Common myeloid progenitor, CD34-positive (primary cell): ENCODE data around the gene NHERF2.

Experiments used
- CTCF ChIA-PET: fragments of 350-600 bp; sonication (Branson Sonifier 250); formaldehyde crosslinking; loops from one replicate; lab custom pipeline; 2021; ENCODE audit warnings: antibody characterized with exemption; lab: Charles Lee
- POLR2A ChIA-PET: fragments of 350-600 bp; sonication (Branson Sonifier 250); formaldehyde crosslinking; loops from one replicate; lab custom pipeline; 2021; ENCODE audit warnings: antibody characterized with exemption; lab: Charles Lee
- DNase-seq, 3 donors: peaks; one replicate each; pipeline versions ENCODE4 v3.0.0 to v3.0.0-alpha.2; 2013
- H3K27ac ChIP-seq, 2 experiments: 1 replicate in 1 of 2; 2 replicates in 1 of 2; pipeline ENCODE4 v1.7.0; 2013; ENCODE audit warnings: inconsistent platforms in 2 of 2, low read length in 2 of 2, mild to moderate bottlenecking in 2 of 2, low read depth in 1 of 2, moderate library complexity in 1 of 2; ENCODE audit not compliant: severe bottlenecking in 2 of 2, insufficient read depth in 1 of 2, poor library complexity in 1 of 2
- H3K27me3 ChIP-seq, 5 experiments: replicated peaks in 2 of 5; 1 replicate in 3 of 5; 2 replicates in 2 of 5; pipeline versions ENCODE4 v1.6.1 to v1.7.0; 2013; ENCODE audit warnings: low read length in 4 of 5, mild to moderate bottlenecking in 2 of 5, moderate library complexity in 2 of 5, inconsistent platforms in 1 of 5; ENCODE audit not compliant: insufficient read depth in 5 of 5, control insufficient read depth in 4 of 5
- H3K36me3 ChIP-seq, 4 experiments: 1 replicate in 2 of 4; 2 replicates in 2 of 4; pipeline versions ENCODE4 v1.6.1 to v1.7.0; 2013; ENCODE audit warnings: low read length in 3 of 4, control low read depth in 1 of 4, mild to moderate bottlenecking in 1 of 4; ENCODE audit not compliant: control insufficient read depth in 4 of 4, insufficient read depth in 4 of 4
- H3K4me1 ChIP-seq, 4 experiments: 1 replicate in 3 of 4; 2 replicates in 1 of 4; pipeline versions ENCODE4 v1.6.1 to v1.7.1; 2013; ENCODE audit warnings: low read length in 3 of 4, mild to moderate bottlenecking in 3 of 4, control low read depth in 1 of 4, inconsistent platforms in 1 of 4, moderate library complexity in 1 of 4; ENCODE audit not compliant: control insufficient read depth in 4 of 4, insufficient read depth in 4 of 4; ENCODE audit errors: control extremely low read depth in 1 of 4
- H3K4me3 ChIP-seq, 7 experiments: 1 replicate in 4 of 7; 2 replicates in 3 of 7; pipeline versions ENCODE4 v1.5.1 to v1.7.0; 2013; ENCODE audit warnings: mild to moderate bottlenecking in 7 of 7, low read length in 6 of 7, moderate library complexity in 6 of 7, inconsistent platforms in 2 of 7, low read depth in 2 of 7, control low read depth in 1 of 7; ENCODE audit not compliant: insufficient read depth in 4 of 7, control insufficient read depth in 1 of 7; ENCODE audit errors: extremely low read depth in 1 of 7
- H3K9me3 ChIP-seq, 5 experiments: 1 replicate in 4 of 5; 2 replicates in 1 of 5; pipeline versions ENCODE4 v1.6.1 to v1.7.1; 2013; ENCODE audit warnings: low read length in 4 of 5, mild to moderate bottlenecking in 2 of 5, inconsistent platforms in 1 of 5, low read depth in 1 of 5, moderate library complexity in 1 of 5; ENCODE audit not compliant: control insufficient read depth in 4 of 5, insufficient read depth in 2 of 5; ENCODE audit errors: control extremely low read depth in 1 of 5
- WGBS: methylation state at CpG from one replicate; pipeline ENCODE4 v1.1.5; 2013; ENCODE audit not compliant: insufficient coverage; 5-methylcytosine and 5-hydroxymethylcytosine counted together

Gene NHERF2

GRCh38 chr16:1980030-1980769, 46.5 kb upstream of the NHERF2 start:
- ChIA-PET CTCF (no interaction called here), POLR2A (interaction anchor here (1.0 to 1.1 kb wide), 2 partner anchors 8 to 15 kb away, joined by 3 to 7 read pairs; partner anchors contain the start of genes RPS2 and TBL3)
- Histone ChIP-seq H3K9me3 (peaks cover 0 to 3% (median 0%) of the 10 kb centered on the region in 5 experiments), H3K27ac (no peak overlapping the region), H3K36me3 (peaks cover 2 to 40% (median 27%) of the 10 kb centered on the region in 4 experiments), H3K4me1 (peaks cover 0 to 27% (median 22%) of the 10 kb centered on the region in 4 experiments), H3K27me3 (peaks cover 0 to 64% (median 33%) of the 10 kb centered on the region in 5 experiments), H3K4me3 (no peak overlapping the region)
- DNase-seq: peak in 2 of 3 donors; percentile 50 to 66
- WGBS: 6% methylated on average over 46 of the region's 53 CpGs

- Histone ChIP-seq H3K27ac (no peak overlapping the region), H3K9me3 (peaks cover 0 to 3% (median 0%) of the 10 kb centered on the region in 5 experiments), H3K36me3 (peaks cover 2 to 40% (median 26%) of the 10 kb centered on the region in 4 experiments), H3K4me3 (no peak overlapping the region), H3K27me3 (peaks cover 0 to 64% (median 33%) of the 10 kb centered on the region in 5 experiments), H3K4me1 (peaks cover 0 to 29% (median 24%) of the 10 kb centered on the region in 4 experiments)
- POLR2A ChIA-PET: interaction anchor here (1.0 to 1.1 kb wide), 2 partner anchors 9 to 16 kb away, joined by 3 to 7 read pairs; partner anchors contain the start of genes RPS2 and TBL3
- CTCF ChIA-PET: interaction anchor here (0.9 to 1.4 kb wide), 2 partner anchors 9 to 23 kb away, joined by 4 to 5 read pairs; partner anchors contain the start of gene TBL3
- DNase-seq: no peak
- WGBS: 28% methylated on average over 16 of the region's 16 CpGs
These were observed 46.0 kb upstream of the NHERF2 start for GRCh38 chr16:1980770-1981087.

GRCh38 chr16:1981398-1981836, 45.3 kb upstream of the NHERF2 start, which contains the start of gene NOXO1:
TSS of gene NOXO1 (minus strand) at chr16:1981469. CDS start at chr16:1981179, 290 bp downstream.
- no peak for DNase-seq
- Histone ChIP-seq H3K27ac (no peak within 1 kb of the TSS), H3K9me3 (peaks cover 0 to 3% (median 0%) of the 10 kb centered on the region in 5 experiments), H3K27me3 (peaks cover 0 to 64% (median 33%) of the 10 kb centered on the region in 5 experiments), H3K4me1 (peaks cover 0 to 29% (median 24%) of the 10 kb centered on the region in 4 experiments), H3K36me3 (peaks cover 2 to 40% (median 27%) of the 10 kb centered on the region in 4 experiments), H3K4me3 (no peak within 1 kb of the TSS)
- CTCF ChIA-PET: interaction anchor here (0.9 to 1.4 kb wide), 3 partner anchors 10 to 23 kb away, joined by 3 to 5 read pairs (median 4); partner anchors contain the start of gene TBL3
- POLR2A ChIA-PET: interaction anchor here (0.6 kb wide), 1 partner anchor 267 kb away, joined by 3 read pairs; no protein-coding TSS in a partner anchor
- WGBS: 32% methylated on average over 6 of the region's 6 CpGs

GRCh38 chr16:1982013-1982433, 44.7 kb upstream of the NHERF2 start:
- Histone ChIP-seq H3K4me3 (no peak overlapping the region), H3K27me3 (peaks cover 0 to 64% (median 33%) of the 10 kb centered on the region in 5 experiments), H3K36me3 (peaks cover 0 to 40% (median 25%) of the 10 kb centered on the region in 4 experiments), H3K9me3 (peaks cover 0 to 3% (median 0%) of the 10 kb centered on the region in 5 experiments), H3K27ac (no peak overlapping the region), H3K4me1 (peaks cover 0 to 29% (median 24%) of the 10 kb centered on the region in 4 experiments)
- ChIA-PET CTCF (interaction anchor here (1.1 to 1.4 kb wide), 2 partner anchors 10 to 15 kb away, joined by 3 to 5 read pairs; partner anchors contain the start of gene TBL3), POLR2A (no interaction called here)
- 72% methylated on average over 4 of the region's 5 CpGs for WGBS
- DNase-seq: no peak

GRCh38 chr16:1982991-1983543, 43.6 kb upstream of the NHERF2 start:
- Histone ChIP-seq H3K36me3 (peaks cover 0 to 32% (median 22%) of the 10 kb centered on the region in 4 experiments), H3K4me3 (peak overlapping the region in 6 of 7 experiments; percentile 63 to 82 (median 72)), H3K9me3 (no peaks in the 10 kb centered on the region), H3K27me3 (peaks cover 0 to 59% (median 33%) of the 10 kb centered on the region in 5 experiments), H3K4me1 (peaks cover 0 to 29% (median 24%) of the 10 kb centered on the region in 4 experiments), H3K27ac (no peak overlapping the region)
- 42% methylated on average over 16 of the region's 19 CpGs for WGBS
- ChIA-PET CTCF (interaction anchor here (1.1 kb wide), 1 partner anchor 21 kb away, joined by 4 read pairs; no protein-coding TSS in a partner anchor), POLR2A (interaction anchor here (0.6 kb wide), 1 partner anchor 18 kb away, joined by 4 read pairs; the partner anchor contains the start of gene RPS2)
- DNase-seq: no peak

- Histone ChIP-seq H3K27me3 (peaks cover 0 to 59% (median 37%) of the 10 kb centered on the region in 5 experiments), H3K36me3 (peaks cover 0 to 25% (median 17%) of the 10 kb centered on the region in 4 experiments), H3K4me3 (peak within 1 kb of the TSS; percentile 63 to 82 (median 73)), H3K27ac (peak within 1 kb of the TSS in 1 of 2 experiments; percentile 54), H3K9me3 (no peaks in the 10 kb centered on the region), H3K4me1 (peaks cover 0 to 29% (median 24%) of the 10 kb centered on the region in 4 experiments)
- POLR2A ChIA-PET: interaction anchor here (0.6 to 1.4 kb wide), 2 partner anchors 13 to 19 kb away, joined by 3 to 4 read pairs; partner anchors contain the start of gene RPS2
- CTCF ChIA-PET: interaction anchor here (1.1 kb wide), 1 partner anchor 20 kb away, joined by 4 read pairs; no protein-coding TSS in a partner anchor
- WGBS: under 1% methylated on average over 92 of the region's 109 CpGs
- DNase-seq: peak; percentile 70 to 85 (median 79)
These were observed 43.0 kb upstream of the NHERF2 start, which contains the start of gene GFER for GRCh38 chr16:1983544-1984346. TSS of gene GFER (plus strand) at chr16:1984193. CDS start at chr16:1984219, 26 bp downstream.
